GM21529 (cell line): ENCODE results near the gene IL1R1.
"Not testable (repeated sequence)": the region's sequence is repeated elsewhere in the genome, so short reads cannot be mapped to it uniquely, and the experiment has no call there.

Experiments
- ATAC-seq: cut with Tn5 transposase; IDR thresholded peaks from one replicate; pipeline ENCODE4 v1.9.1; 2021; ENCODE audit not compliant: unreplicated experiment

The IL1R1 gene

DNA sequence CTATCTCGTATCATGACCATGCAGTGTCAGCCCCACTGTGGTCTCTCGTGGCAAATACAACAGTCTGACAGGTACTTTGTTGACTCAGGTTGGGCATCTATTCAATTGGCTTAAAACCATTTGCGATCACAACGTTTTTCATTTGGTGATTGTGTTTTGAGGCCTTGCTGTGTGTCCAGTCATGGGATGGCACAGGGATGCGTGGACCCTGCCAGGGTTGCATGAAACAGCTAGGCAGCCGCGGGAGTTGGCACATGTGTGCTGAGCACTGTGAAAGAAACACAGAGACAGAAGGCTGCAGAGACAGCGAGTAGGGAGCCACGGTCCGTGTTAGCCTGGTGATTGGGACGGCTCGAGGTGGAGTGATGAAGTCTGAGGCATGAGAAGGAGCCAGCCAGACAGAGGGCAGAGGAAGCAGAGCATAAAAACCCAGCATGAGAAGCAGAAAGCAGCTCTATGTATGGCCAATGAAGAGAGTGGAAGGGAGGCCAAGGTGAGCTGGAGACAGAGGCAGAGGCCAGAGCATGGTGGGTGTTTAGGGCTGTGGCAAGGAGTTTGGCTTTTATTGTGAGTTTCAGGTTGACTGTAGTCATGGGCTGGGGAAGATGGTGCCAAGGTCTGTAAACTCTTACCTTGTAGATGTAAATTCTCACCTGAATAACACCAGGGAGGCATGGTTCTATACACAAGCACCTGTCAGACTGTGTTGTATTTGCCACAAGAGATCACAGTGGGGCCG is 31.8 kb upstream of the IL1R1 start:
- ATAC-seq = no peak

GRCh38 chr2:102111823-102112222 is 30.7 kb upstream of the IL1R1 start:
- ATAC-seq = no peak

DNA sequence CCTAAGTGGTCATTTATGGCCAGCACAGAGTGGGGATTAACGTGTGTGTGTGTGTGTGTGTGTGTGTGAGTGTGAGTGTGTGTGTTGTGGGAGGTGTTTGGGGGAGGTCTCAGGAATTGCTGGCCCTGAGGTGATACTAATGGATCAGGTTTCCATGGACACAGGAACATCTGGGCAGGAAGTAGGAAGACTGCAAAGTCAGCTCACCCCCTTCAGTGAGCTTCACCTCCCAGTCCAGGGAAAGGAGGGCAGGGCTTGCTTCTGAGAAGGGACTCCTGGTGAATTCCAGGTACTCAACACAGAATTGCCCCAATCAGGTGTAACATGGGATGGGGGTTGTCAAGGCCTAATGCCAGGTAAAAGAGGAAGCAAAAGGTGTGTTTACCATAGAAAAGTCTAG is 30.3 kb upstream of the IL1R1 start:
- no peak for ATAC-seq

DNA sequence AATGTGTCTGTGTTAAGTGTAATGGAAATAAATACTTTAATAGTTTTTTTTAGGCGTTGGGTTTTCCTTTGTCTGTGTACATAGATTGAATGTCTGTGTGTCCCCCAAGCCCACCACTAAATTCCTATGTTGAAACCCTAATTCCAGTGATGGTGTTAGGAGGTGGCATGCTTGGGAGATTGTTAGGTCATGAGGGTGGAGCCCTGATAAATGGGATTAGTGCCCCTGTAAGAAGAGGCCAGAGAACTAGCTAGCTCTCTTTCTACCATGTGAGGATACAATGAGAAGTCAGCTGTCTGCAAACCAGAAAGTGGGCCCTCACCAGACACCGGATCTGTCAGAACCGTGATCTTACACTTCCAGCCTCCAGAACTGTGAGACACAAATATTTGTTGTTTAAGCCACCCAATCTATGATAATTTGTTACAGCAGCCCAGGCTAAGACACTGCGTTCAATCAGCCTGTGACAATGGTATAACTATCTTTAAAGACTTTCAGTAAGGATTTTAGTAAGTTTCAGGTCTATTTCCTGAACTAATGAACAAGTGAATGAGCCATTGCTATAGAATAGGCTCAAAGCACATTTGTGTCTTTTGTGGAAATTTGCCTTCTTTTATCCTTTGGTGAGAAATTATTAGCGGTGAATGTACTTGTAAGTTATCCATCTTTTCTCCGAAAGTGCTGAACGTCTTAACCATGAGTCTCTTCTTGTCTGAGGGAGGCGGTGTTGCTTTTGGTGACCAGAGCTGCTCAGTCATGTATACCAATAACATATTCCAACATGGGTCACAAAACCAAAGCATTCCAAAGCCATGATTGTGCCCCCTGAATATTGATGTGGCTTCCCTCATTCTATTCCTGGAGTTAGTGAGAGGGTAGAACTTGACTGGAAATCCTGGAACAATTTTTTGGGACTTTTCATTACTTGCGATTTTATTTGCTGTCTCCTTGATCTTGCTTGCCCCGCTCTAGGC is 29.6 kb upstream of the IL1R1 start:
- ATAC-seq = no peak

- no peak for ATAC-seq
Measured at GRCh38 chr2:102114290-102114721, 28.2 kb upstream of the IL1R1 start.

DNA sequence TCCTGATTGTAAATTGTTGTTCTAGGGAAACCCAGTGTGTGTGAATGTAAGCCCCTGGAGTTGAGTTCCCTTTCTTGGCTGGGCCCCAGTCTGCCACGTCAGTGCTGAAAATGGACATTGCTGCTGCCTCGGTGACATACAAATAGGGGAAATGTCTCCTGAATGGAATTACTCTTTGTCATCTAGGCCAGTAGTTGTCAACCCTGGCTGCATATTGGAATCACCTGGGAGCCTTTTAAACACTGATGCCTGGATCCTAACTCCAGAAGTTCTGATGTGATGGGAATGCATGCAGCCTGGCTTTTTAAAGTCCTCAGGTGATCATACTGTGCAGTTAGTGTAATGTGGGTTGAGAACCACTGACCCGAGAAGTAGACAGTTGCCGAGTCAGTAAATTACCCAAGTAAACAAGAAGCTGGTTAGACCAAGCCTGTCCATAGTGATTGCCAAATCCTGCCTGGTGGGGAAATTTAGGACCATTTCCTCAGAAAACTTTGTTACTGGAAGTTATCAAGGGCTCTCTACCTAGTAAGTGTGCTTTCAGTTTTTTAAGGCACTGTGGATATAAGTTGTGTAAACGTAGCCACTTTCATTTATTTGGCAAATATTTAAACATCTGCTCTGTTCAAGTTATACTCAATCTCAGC is 27.6 kb upstream of the IL1R1 start:
- no peak for ATAC-seq

GRCh38 chr2:102116630-102117471 is 25.7 kb upstream of the IL1R1 start:
- no peak for ATAC-seq

GRCh38 chr2:102117472-102117858 is 25.1 kb upstream of the IL1R1 start:
- ATAC-seq = no peak

DNA sequence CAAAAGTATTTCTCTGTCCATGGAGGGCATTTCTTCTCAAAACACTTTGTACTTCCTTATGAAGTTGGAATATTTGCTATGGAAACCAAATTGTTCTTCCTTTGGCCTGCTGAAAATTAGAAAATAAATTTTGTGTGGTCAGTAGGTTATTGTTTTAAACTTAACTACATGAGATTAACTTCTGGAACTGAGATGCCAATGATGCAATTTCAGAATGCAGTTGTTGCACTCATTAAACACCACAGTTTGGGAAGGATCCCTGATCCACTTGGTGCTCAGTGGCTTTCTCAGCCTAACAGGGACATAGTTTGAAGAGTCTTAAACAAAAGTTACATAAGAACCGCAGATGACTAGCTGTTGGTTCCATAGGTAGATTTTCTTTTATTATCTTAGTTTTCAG is 23.3 kb upstream of the IL1R1 start:
- no peak for ATAC-seq

DNA sequence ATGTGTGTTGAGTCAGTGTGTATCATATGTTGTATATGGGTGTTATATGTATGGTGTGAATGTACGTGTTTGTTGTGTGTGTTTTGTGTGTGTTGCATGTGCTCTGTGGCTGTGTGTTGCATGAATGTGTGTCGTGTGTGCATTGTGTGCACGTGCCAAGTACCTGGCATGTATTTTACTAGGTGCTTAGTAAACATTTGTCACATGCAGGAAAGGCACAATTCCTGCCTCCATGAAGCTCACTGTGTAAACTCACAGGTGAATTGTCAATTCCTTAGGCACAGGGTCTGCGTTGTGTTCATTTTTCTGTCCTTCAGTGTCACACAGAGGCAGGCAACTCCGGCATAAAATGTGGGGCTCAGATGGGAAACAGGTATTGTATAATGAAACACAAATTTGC is 22.3 kb upstream of the IL1R1 start:
- no peak for ATAC-seq

- ATAC-seq = no peak
Measured at GRCh38 chr2:102120701-102121159, 21.8 kb upstream of the IL1R1 start.

DNA sequence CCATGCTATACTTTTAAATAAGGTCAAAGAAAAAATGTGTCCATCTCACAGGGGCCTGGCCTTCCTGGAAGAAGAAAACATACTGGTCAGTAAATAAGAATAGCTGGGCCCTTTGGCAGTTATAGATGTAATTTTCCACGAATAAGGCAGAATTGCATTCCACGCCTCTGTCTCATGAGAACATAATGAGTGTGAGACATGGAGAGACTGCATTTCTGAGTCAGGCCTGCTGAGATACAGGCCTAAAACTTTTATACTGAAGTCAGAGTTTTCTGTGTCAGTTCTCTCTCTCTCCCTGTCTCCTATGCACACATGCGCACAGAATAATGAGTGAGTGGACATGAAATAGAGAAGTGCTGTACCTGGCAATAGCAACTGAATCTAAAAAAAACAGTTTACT is 20.4 kb upstream of the IL1R1 start:
- no peak for ATAC-seq

GRCh38 chr2:102122909-102123308 is 19.6 kb upstream of the IL1R1 start:
- no peak for ATAC-seq

DNA sequence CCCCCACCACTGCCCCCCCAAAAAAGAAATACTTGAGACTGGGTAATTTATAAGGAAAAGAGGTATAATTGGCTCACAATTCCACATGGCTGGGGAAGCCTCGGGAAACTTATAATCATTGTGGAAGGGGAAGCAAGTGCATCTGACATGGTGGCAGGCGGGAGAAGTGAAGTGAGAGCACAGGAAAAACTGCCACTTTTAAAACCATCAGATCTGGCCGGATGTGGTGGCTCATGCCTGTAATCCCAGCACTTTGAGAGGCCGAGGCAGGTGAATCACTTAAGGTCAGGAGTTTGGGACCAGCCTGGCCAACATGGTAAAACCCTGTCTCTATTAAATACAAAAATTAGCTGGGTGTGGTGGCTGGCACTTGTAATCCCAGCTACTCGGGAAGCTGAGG is 18.1 kb upstream of the IL1R1 start:
- ATAC-seq = not testable (repeated sequence)

GRCh38 chr2:102126169-102126568 is 16.4 kb upstream of the IL1R1 start:
- ATAC-seq = no peak

- ATAC-seq = no peak
Measured at GRCh38 chr2:102126660-102127059, 15.9 kb upstream of the IL1R1 start.

DNA sequence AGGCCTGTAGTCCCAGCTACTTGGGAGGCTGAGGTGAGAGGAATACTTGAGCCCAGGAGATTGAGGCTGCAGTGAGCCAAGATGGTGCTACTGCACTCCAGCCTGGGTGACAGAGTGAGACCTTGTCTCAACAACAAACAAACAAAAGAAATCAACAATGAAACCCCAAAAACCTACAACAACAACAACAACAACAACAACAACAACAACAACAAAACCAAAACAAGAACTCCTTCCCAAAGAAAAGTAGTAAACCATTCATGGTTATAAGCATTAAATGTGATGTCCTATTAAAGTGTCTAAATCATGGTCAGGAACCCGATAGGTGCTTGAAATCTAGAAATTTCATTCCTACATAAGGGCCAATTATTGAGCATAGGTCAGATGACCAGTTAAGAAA is 13.5 kb upstream of the IL1R1 start:
- no peak for ATAC-seq

DNA sequence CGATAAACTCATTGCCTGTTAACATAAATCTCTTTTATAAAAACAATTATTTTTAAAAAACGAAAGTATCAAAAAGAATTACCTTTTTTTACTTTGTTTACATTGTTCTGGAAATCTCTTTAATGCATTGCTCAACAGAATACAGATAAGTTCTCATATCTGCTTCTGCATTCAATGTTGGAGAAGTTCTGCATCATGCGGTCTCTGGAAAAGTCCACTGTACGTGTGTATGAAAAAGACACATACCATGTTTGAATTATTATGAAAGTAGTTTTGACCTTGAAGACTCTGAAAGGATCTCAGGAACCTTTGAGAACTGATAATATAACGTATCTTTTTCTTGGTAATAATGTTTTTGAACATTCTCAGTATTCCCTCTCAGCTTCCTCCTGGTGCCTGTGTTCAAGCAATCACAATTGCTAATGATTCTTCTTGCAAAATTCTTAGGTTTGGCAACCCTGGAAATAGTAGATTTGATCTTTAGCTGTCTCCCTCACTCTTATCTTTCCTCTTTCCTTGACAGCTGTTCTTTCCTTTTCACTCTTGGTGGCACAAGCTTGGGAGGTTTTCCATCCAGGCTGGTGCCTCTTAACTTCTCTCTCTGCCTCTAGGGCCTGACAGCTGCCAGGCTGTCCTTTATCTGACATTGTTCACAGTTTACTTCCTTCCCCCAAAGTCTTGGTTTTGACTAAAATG is 12.4 kb upstream of the IL1R1 start:
- ATAC-seq = no peak

GRCh38 chr2:102130647-102130991 is 11.9 kb upstream of the IL1R1 start:
- no peak for ATAC-seq

GRCh38 chr2:102131564-102131963 is 11.0 kb upstream of the IL1R1 start:
- ATAC-seq = no peak
